K562 (cell line): ENCODE data around the gene TOM1L1. TPM values are rescaled to one million over a fixed set of nuclear protein-coding genes. Genes with fewer than 3 reads are reported as not detected.

Experiments
- polyA plus RNA-seq, 8 experiments: library from polyadenylated mRNA; depleted of rRNA in 4 of 8; stranded (reverse) in 5 of 8; unstranded in 3 of 8; fragments of >200 nt; fragmentation: Nextera tagmentation in 2 of 8; fragmentation: Illumina TruSeq in 1 of 8; extraction: Ambion mirVana in 2 of 8; extraction: Trizol in 1 of 8; gene quantifications; 2 replicates each; pipeline versions ENCODE4 v1.2.1 to v1.2.3, GENCODE V29; 2011 to 2014; ENCODE audit warnings: inconsistent platforms in 1 of 8, missing spikeins in 1 of 8
- total RNA-seq, 7 experiments: library from RNA; depleted of rRNA in 6 of 7; stranded (reverse); fragments of >200 nt in 6 of 7; fragmentation: Illumina TruSeq in 2 of 7; extraction: Trizol in 2 of 7; gene quantifications; 2 replicates each; pipeline versions ENCODE4 v1.2.1 to v1.2.3, GENCODE V29; 2011 to 2021; ENCODE audit warnings: low replicate concordance in 1 of 7
- TF ChIP-seq, protein P1 (sequence below), 2 experiments: fragments of 450-650 bp in 1 of 2; sonication (generic) in 1 of 2; formaldehyde crosslinking in 1 of 2; IDR thresholded peaks; 2 replicates each; pipeline versions ENCODE4 v1.7.1 to v1.9.0; 2016 to 2022; ENCODE audit warnings: inconsistent platforms in 1 of 2, mild to moderate bottlenecking in 1 of 2, missing genetic modification reagents in 1 of 2
- TF ChIP-seq, protein P2 (sequence below): fragments of 250-450 bp; sonication (Bioruptor Pico); IDR thresholded peaks from 2 replicates; pipeline ENCODE4 v1.5.0; 2021

TOM1L1 gene
- total and polyA plus RNA-seq, 9 of the 15 experiments (the other 6 are each of a cell fraction or from before 2014, with no cell fraction given), result 21.3 to 74.3 (median 31.0) TPM

DNA sequence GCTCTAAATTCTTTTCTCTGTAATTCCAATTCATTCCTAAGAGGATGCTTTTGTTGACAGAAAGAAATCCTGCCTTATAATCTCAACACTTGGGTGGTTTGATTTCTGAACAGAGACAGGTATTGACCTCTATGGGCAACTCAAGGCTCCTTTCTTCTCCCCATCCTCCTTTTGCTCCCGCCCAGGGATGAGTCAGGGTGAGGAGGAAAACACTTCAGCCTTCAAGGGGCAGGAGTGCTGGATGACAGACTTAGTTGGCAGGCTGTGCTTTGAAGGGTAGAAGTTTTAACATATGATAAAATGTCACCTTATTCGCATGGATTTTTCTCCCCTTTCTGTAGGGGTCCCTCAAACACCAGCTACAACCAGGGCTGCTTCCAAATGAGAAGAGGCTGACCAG lies 16.7 kb upstream of the TOM1L1 start (continued):
- TF ChIP-seq, protein P1, sequence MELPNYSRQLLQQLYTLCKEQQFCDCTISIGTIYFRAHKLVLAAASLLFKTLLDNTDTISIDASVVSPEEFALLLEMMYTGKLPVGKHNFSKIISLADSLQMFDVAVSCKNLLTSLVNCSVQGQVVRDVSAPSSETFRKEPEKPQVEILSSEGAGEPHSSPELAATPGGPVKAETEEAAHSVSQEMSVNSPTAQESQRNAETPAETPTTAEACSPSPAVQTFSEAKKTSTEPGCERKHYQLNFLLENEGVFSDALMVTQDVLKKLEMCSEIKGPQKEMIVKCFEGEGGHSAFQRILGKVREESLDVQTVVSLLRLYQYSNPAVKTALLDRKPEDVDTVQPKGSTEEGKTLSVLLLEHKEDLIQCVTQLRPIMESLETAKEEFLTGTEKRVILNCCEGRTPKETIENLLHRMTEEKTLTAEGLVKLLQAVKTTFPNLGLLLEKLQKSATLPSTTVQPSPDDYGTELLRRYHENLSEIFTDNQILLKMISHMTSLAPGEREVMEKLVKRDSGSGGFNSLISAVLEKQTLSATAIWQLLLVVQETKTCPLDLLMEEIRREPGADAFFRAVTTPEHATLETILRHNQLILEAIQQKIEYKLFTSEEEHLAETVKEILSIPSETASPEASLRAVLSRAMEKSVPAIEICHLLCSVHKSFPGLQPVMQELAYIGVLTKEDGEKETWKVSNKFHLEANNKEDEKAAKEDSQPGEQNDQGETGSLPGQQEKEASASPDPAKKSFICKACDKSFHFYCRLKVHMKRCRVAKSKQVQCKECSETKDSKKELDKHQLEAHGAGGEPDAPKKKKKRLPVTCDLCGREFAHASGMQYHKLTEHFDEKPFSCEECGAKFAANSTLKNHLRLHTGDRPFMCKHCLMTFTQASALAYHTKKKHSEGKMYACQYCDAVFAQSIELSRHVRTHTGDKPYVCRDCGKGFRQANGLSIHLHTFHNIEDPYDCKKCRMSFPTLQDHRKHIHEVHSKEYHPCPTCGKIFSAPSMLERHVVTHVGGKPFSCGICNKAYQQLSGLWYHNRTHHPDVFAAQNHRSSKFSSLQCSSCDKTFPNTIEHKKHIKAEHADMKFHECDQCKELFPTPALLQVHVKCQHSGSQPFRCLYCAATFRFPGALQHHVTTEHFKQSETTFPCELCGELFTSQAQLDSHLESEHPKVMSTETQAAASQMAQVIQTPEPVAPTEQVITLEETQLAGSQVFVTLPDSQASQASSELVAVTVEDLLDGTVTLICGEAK (IDR thresholded peaks at IDR 0.05), result no peak
- TF ChIP-seq, protein P1 (CRISPR knock-in tag; IDR thresholded peaks at IDR 0.05), result no peak
- TF ChIP-seq, protein P2, sequence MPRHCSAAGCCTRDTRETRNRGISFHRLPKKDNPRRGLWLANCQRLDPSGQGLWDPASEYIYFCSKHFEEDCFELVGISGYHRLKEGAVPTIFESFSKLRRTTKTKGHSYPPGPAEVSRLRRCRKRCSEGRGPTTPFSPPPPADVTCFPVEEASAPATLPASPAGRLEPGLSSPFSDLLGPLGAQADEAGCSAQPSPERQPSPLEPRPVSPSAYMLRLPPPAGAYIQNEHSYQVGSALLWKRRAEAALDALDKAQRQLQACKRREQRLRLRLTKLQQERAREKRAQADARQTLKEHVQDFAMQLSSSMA (CRISPR knock-in tag), result no peak
- TF ChIP-seq, all 486 proteins: peak for 0
